GM19035 (cell line): Measurements from ENCODE around the gene RPL35.

Source experiments
- ATAC-seq: cut with Tn5 transposase; IDR thresholded peaks from one replicate; pipeline ENCODE4 v1.9.1; 2021; ENCODE audit not compliant: unreplicated experiment

The RPL35 gene

GRCh38 chr9:124861342-124862229 lies at the start of gene RPL35, which contains the start of gene ARPC5L:
Gene RPL35 (minus strand): TSS chr9:124861957. CDS start chr9:124861912, 45 bp downstream.
Gene ARPC5L (plus strand): TSS chr9:124862130. CDS start chr9:124869291, 7,161 bp downstream.
- peak; percentile 92 for ATAC-seq

GRCh38 chr9:124908098-124908497 lies 46.3 kb upstream of the RPL35 start:
- ATAC-seq: no peak

- ATAC-seq: no peak
Measured at GRCh38 chr9:124906966-124907365, 45.2 kb upstream of the RPL35 start.

GRCh38 chr9:124899845-124900244 lies 38.1 kb upstream of the RPL35 start:
- no peak for ATAC-seq

- ATAC-seq: no peak
Measured at GRCh38 chr9:124897570-124898460, 36.1 kb upstream of the RPL35 start.

- ATAC-seq: no peak
Measured at GRCh38 chr9:124894741-124895170, 33.0 kb upstream of the RPL35 start.

GRCh38 chr9:124894035-124894740 lies 32.4 kb upstream of the RPL35 start:
- no peak for ATAC-seq

GRCh38 chr9:124890179-124890578 lies 28.4 kb upstream of the RPL35 start:
- ATAC-seq: no peak

GRCh38 chr9:124889006-124889405 lies 27.2 kb upstream of the RPL35 start:
- ATAC-seq: no peak

- no peak for ATAC-seq
Measured at GRCh38 chr9:124887832-124888231, 26.1 kb upstream of the RPL35 start.

- no peak for ATAC-seq
Measured at GRCh38 chr9:124886866-124887492, 25.2 kb upstream of the RPL35 start.

- ATAC-seq: no peak
Measured at GRCh38 chr9:124886461-124886860, 24.7 kb upstream of the RPL35 start.

GRCh38 chr9:124885551-124885950 lies 23.8 kb upstream of the RPL35 start:
- no peak for ATAC-seq

- no peak for ATAC-seq
Measured at GRCh38 chr9:124884376-124884775, 22.6 kb upstream of the RPL35 start.

- no peak for ATAC-seq
Measured at GRCh38 chr9:124882231-124882630, 20.5 kb upstream of the RPL35 start.

GRCh38 chr9:124881138-124881743 lies 19.5 kb upstream of the RPL35 start:
- no peak for ATAC-seq

- no peak for ATAC-seq
Measured at GRCh38 chr9:124880501-124880900, 18.7 kb upstream of the RPL35 start.

- ATAC-seq: no peak
Measured at GRCh38 chr9:124879226-124879625, 17.5 kb upstream of the RPL35 start.

- no peak for ATAC-seq
Measured at GRCh38 chr9:124878518-124878917, 16.8 kb upstream of the RPL35 start.

GRCh38 chr9:124878021-124878420 lies 16.3 kb upstream of the RPL35 start:
- ATAC-seq: no peak
